ENCODE measurements around the gene MAOB.
"Not testable (repeated sequence)": the region's sequence is repeated elsewhere in the genome, so short reads cannot be mapped to it uniquely, and the experiment has no call there.

Gene MAOB

GRCh38 chrX:43882294-43882681 is at the start of gene MAOB:
TSS of gene MAOB (minus strand) at chrX:43882450. CDS start at chrX:43882299, 151 bp downstream.
- peak; percentile 63 for DNase-seq

- DNase-seq, result not testable (repeated sequence)
These were observed 39.8 kb upstream of the MAOB start for GRCh38 chrX:43922032-43922431.

GRCh38 chrX:43910772-43911171 is 28.5 kb upstream of the MAOB start:
- not testable (repeated sequence) for DNase-seq

GRCh38 chrX:43910012-43910411 is 27.8 kb upstream of the MAOB start:
- no peak for DNase-seq

- no peak for DNase-seq
These were observed 26.9 kb upstream of the MAOB start for GRCh38 chrX:43909141-43909540.

GRCh38 chrX:43899878-43900815 is 17.9 kb upstream of the MAOB start:
- DNase-seq, result no peak

- no peak for DNase-seq
These were observed 16.3 kb upstream of the MAOB start for GRCh38 chrX:43898406-43899035.

- DNase-seq, result no peak
These were observed 15.0 kb upstream of the MAOB start for GRCh38 chrX:43897290-43897689.

- DNase-seq, result no peak
These were observed 10.2 kb upstream of the MAOB start for GRCh38 chrX:43892336-43892870.

GRCh38 chrX:43885617-43886016 is 3.4 kb upstream of the MAOB start:
- no peak for DNase-seq

GRCh38 chrX:43881410-43882293 is 598 bp downstream of the MAOB start:
- DNase-seq, result no peak

- no peak for DNase-seq
These were observed 1.8 kb downstream of the MAOB start for GRCh38 chrX:43880425-43880824.

GRCh38 chrX:43878906-43879526 is 3.2 kb downstream of the MAOB start:
- no peak for DNase-seq

- DNase-seq, result no peak
These were observed 5.6 kb downstream of the MAOB start for GRCh38 chrX:43876680-43877079.

GRCh38 chrX:43870758-43871419 is 11.4 kb downstream of the MAOB start:
- DNase-seq, result no peak

- DNase-seq, result no peak
These were observed 12.2 kb downstream of the MAOB start for GRCh38 chrX:43870011-43870410.

GRCh38 chrX:43868791-43869190 is 13.5 kb downstream of the MAOB start:
- DNase-seq, result no peak

- DNase-seq, result no peak
These were observed 15.8 kb downstream of the MAOB start for GRCh38 chrX:43866423-43866822.

GRCh38 chrX:43865791-43866190 is 16.5 kb downstream of the MAOB start:
- no peak for DNase-seq

GRCh38 chrX:43862434-43862833 is 19.8 kb downstream of the MAOB start:
- no peak for DNase-seq

GRCh38 chrX:43861750-43862149 is 20.5 kb downstream of the MAOB start:
- DNase-seq, result no peak
